Measurements from ENCODE around the gene CCDC88C.
"Not testable (repeated sequence)": the region's sequence is repeated elsewhere in the genome, so short reads cannot be mapped to it uniquely, and the experiment has no call there.

CCDC88C gene

DNA sequence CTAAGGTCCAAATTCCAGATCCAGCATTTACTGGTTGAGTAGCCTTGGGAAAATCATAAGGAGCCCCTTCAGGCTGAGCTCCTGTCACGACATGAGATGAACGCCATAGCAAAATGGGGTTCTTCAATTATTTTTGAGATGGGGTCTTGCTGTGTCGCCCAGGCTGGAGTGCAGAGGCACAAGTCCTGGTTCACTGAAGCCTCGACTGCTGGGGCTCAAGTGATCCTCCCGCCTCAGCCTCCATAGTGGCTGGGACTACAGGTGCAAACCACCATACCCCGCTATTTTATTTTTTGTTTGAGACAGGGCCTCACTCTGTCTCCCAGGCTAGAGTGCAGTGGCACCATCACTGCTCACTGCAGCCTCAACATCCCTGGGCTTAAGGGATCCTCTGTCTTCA is 147.4 kb downstream of the CCDC88C start:
- Histone ChIP-seq H3K27ac (ENCODE audit: low read depth, low read length) (no peak overlapping the region), H3K4me1 (ENCODE audit: control insufficient read depth, insufficient read depth, low read length, unreplicated experiment) (peaks cover 6% of the 10 kb centered on the region), H3K36me3 (ENCODE audit: insufficient read depth, low read length) (no peaks in the 10 kb centered on the region), H3K79me2 (ENCODE audit: control insufficient read depth, insufficient read depth, low read length, unreplicated experiment) (no peaks in the 10 kb centered on the region), H2AFZ (ENCODE audit: low read length, unreplicated experiment) (no peak overlapping the region), H3K4me3 (ENCODE audit: low read depth, low read length) (no peak overlapping the region), H3K27me3 (ENCODE audit: insufficient read depth, low read length) (no peaks in the 10 kb centered on the region)

DNA sequence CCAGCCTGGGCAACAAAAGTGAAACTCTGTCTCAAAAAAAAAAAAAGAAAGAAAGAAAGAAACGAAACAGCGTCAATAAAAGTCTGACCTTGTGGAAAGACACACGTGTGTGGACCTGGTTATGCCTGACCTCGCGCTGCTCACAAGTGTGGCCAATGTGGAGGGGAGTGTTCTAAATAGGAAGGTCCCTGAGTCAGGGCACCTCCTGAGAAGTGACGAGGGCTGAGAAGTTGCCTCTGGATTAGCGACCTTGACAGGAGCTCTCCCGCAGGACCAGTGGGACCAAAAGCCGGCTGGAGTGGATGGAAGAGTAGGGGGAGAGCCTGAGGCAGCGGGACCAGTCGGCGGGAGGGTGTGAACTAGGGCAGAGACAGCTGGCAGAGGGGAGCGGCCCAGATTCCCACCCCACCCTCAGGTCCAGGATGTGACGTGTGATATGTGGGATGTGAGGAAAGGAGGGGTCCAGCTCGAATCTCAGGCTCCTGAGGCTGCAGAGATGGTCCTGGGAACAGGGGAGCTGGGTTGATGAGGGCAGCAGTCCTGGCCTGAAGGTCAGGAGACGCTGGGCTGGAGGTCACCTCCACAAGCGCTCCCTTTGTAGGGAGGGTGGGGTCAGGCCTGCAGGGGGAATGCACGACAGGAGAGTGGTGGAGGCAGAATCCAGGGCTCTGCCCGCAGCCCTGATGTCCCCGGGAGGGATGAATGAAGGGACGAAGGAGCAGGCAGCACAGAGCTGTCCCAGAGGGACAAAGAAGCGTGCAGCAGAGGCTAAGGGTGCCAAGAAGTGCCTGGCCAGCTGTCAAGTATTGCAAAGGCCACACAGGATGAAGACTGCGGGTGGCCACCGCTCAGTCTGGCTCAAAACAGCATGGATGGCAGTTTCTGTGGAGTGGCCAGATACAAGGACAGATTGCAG is 148.3 kb downstream of the CCDC88C start:
- Histone ChIP-seq H3K79me2 (ENCODE audit: control insufficient read depth, insufficient read depth, low read length, unreplicated experiment) (no peaks in the 10 kb centered on the region), H3K36me3 (ENCODE audit: insufficient read depth, low read length) (no peaks in the 10 kb centered on the region), H3K4me1 (ENCODE audit: control insufficient read depth, insufficient read depth, low read length, unreplicated experiment) (peaks cover 6% of the 10 kb centered on the region), H3K27ac (ENCODE audit: low read depth, low read length) (no peak overlapping the region), H3K4me3 (ENCODE audit: low read depth, low read length) (no peak overlapping the region), H2AFZ (ENCODE audit: low read length, unreplicated experiment) (no peak overlapping the region), H3K27me3 (ENCODE audit: insufficient read depth, low read length) (no peaks in the 10 kb centered on the region)

DNA sequence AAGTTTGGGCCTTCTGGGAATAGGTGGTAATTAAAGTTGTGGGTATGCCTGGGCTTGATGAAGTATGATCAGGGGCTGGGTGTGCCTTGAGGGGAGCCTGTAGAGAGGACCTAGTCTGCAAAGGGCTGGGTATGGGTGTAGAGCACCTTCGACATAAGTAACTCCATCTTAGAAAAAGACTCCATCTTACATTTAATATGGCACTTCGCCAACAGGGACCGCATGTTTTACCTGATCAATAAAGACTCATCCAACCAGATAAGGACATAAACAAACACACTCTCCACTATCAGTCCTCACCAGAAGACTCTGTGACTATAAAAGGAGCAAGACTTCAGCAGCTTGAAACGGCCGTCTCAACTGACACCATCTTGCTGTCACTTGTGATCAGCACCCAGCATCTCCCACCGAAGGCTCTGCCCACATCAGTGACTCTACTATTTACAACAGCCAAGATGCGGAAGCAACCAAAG is 149.6 kb downstream of the CCDC88C start:
- Histone ChIP-seq H3K79me2 (ENCODE audit: control insufficient read depth, insufficient read depth, low read length, unreplicated experiment) (no peaks in the 10 kb centered on the region), H3K4me3 (ENCODE audit: low read depth, low read length) (no peak overlapping the region), H2AFZ (ENCODE audit: low read length, unreplicated experiment) (no peak overlapping the region), H3K27ac (ENCODE audit: low read depth, low read length) (no peak overlapping the region), H3K27me3 (ENCODE audit: insufficient read depth, low read length) (no peaks in the 10 kb centered on the region), H3K36me3 (ENCODE audit: insufficient read depth, low read length) (no peaks in the 10 kb centered on the region), H3K4me1 (ENCODE audit: control insufficient read depth, insufficient read depth, low read length, unreplicated experiment) (peaks cover 6% of the 10 kb centered on the region)

DNA sequence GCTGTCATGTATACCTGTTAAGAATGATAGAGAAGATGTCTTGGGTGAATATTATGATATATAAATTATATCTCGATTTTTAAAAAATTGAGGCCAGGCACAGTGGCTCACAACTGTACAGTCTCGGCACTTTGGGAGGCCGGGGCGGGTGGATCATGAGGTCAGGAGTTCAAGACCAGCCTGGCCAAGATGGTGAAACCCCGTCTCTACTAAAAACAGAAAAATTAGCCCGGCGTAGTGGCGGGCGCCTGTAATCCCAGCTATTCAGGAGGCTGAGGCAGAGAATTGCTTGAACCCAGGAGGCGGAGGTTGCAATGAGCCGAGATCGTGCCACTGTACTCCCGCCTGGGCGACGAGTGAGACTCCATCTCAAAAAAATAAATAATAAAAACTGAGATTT is 151.3 kb downstream of the CCDC88C start:
- not testable (repeated sequence) for H3K27ac ChIP-seq (ENCODE audit: low read depth, low read length); H3K4me3 ChIP-seq (ENCODE audit: low read depth, low read length); H2AFZ ChIP-seq (ENCODE audit: low read length, unreplicated experiment); H3K79me2 ChIP-seq (ENCODE audit: control insufficient read depth, insufficient read depth, low read length, unreplicated experiment); H3K4me1 ChIP-seq (ENCODE audit: control insufficient read depth, insufficient read depth, low read length, unreplicated experiment); H3K36me3 ChIP-seq (ENCODE audit: insufficient read depth, low read length); H3K27me3 ChIP-seq (ENCODE audit: insufficient read depth, low read length)

DNA sequence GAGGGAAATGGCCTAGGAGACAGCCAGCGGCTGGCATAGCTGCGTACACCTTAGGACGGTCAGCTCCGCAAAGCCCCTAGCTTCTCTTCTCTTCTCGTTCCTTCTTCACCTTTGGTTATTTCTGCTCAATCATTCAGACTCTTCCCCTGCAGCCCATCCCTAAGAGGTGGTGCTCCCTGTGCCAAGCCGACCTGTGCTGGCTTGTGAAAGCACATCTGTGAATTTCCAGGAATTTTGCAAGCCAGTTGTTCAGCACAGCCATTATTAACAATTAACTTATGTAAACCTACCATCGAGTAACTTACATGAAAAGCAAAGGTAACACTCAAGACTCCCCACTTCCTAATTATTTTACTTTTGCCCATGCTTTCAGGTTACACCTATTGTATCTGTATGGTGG is 152.2 kb downstream of the CCDC88C start:
- Histone ChIP-seq H3K36me3 (ENCODE audit: insufficient read depth, low read length) (no peaks in the 10 kb centered on the region), H3K27me3 (ENCODE audit: insufficient read depth, low read length) (no peaks in the 10 kb centered on the region), H3K27ac (ENCODE audit: low read depth, low read length) (no peak overlapping the region), H2AFZ (ENCODE audit: low read length, unreplicated experiment) (no peak overlapping the region), H3K4me3 (ENCODE audit: low read depth, low read length) (no peak overlapping the region), H3K4me1 (ENCODE audit: control insufficient read depth, insufficient read depth, low read length, unreplicated experiment) (peaks cover 6% of the 10 kb centered on the region), H3K79me2 (ENCODE audit: control insufficient read depth, insufficient read depth, low read length, unreplicated experiment) (no peaks in the 10 kb centered on the region)

DNA sequence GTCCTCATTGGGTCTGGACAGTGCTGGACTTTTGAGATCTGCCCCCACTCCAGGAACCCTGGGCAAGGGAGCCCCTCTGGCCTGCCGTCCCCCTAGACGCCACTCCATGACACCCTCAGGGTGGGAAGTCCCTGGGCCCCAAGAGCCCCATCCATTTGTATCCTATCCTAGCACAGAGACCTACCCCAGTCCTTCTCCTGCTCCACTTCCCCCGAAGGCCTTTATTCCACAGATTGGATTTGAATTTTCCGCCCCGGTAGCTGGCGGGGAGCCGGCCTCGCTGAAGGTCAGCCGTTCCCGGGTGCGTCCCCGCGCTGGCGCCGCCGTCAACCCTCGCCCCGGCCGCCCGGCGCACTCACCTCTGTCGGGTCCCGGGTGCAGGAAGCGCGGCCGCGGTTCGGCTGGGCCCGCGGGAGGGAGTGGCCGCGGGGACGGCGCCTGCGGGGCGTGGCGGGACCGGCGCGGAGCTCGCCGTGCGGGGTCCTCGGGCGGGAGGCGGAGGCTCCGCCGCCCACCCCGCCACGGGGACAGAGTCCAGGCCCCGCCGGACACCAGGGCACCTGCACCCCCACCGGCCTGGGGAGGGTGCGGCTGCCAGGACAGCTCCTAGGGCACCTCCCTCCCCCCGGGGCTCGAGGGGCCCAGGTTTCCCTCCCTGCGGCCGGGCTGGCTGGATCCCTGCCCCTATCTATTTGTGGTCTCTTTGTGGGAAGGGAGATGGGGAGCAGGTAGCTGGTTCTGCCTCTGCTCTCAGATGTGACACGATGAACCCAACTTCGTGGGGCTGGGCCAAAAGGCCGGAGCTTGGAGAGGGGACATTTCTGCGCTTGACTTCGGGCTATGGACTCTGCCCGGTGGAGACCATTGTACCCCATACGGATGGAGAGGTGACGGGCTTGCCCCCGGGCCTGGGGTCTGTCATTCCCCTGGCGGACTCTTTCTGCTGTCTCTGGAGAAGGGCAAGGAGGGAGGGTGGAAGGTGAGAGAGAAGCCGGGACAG is 153.2 kb downstream of the CCDC88C start:
- H3K79me2 ChIP-seq (ENCODE audit: control insufficient read depth, insufficient read depth, low read length, unreplicated experiment), result no peaks in the 10 kb centered on the region
- H2AFZ ChIP-seq (ENCODE audit: low read length, unreplicated experiment), result peak overlapping the region; percentile 85
- no peaks in the 10 kb centered on the region for H3K27me3 ChIP-seq (ENCODE audit: insufficient read depth, low read length)
- H3K36me3 ChIP-seq (ENCODE audit: insufficient read depth, low read length), result no peaks in the 10 kb centered on the region
- no peak overlapping the region for H3K27ac ChIP-seq (ENCODE audit: low read depth, low read length)
- peaks cover 1% of the 10 kb centered on the region for H3K4me1 ChIP-seq (ENCODE audit: control insufficient read depth, insufficient read depth, low read length, unreplicated experiment)
- peak overlapping the region; percentile 66 for H3K4me3 ChIP-seq (ENCODE audit: low read depth, low read length)

DNA sequence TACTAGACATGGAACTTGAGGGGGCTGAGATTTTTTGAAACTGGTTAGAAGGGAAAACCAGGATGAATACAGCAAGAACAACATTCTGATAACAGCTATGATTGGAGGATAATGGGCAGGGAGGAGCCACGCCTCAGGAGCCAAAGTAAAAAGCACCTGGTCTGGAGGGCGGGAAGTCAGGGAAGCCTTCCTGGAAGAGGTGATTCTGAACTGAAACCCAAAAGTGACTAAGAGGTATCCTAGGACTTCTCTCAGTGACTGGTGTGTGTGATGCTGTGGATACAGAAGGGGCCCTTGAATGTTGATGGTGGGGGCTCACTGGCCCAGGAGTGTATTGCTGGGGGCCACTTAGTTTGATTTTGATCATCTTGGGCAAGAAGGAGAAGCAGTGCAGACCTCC is 154.3 kb downstream of the CCDC88C start:
- H2AFZ ChIP-seq (ENCODE audit: low read length, unreplicated experiment), result no peak overlapping the region
- H3K79me2 ChIP-seq (ENCODE audit: control insufficient read depth, insufficient read depth, low read length, unreplicated experiment), result no peaks in the 10 kb centered on the region
- H3K4me1 ChIP-seq (ENCODE audit: control insufficient read depth, insufficient read depth, low read length, unreplicated experiment), result no peaks in the 10 kb centered on the region
- no peaks in the 10 kb centered on the region for H3K36me3 ChIP-seq (ENCODE audit: insufficient read depth, low read length)
- no peak overlapping the region for H3K4me3 ChIP-seq (ENCODE audit: low read depth, low read length)
- no peak overlapping the region for H3K27ac ChIP-seq (ENCODE audit: low read depth, low read length)
- no peaks in the 10 kb centered on the region for H3K27me3 ChIP-seq (ENCODE audit: insufficient read depth, low read length)

DNA sequence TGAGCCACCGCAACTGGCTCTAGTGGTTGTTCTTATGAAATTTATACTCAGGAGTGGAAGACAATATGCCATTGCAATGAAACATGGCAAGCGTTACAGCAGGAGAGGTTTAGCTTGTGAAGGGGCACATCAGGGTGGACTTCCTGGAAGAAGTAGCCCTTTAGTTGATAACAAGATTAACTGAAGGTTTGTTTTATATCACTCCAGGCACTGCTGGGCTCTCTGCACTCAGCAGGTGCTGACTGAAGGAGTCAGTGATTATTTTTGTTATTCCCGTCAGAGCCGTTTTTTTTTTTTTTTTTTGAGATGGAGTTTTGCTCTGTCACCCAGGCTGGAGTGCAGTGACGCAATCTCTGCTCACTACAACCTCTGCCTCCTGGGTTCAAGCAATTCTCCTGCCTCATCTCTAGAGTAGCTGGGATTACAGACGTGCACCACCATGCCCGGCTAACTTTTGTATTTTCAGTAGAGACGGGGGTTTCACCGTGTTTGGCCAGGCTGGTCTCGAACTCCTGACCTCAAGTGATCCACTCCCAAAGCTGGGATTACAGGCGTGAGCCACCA is 155.6 kb downstream of the CCDC88C start:
- no peak overlapping the region for H3K27ac ChIP-seq (ENCODE audit: low read depth, low read length)
- no peaks in the 10 kb centered on the region for H3K36me3 ChIP-seq (ENCODE audit: insufficient read depth, low read length)
- no peak overlapping the region for H2AFZ ChIP-seq (ENCODE audit: low read length, unreplicated experiment)
- H3K79me2 ChIP-seq (ENCODE audit: control insufficient read depth, insufficient read depth, low read length, unreplicated experiment), result no peaks in the 10 kb centered on the region
- H3K4me1 ChIP-seq (ENCODE audit: control insufficient read depth, insufficient read depth, low read length, unreplicated experiment), result peaks cover 4% of the 10 kb centered on the region
- H3K4me3 ChIP-seq (ENCODE audit: low read depth, low read length), result no peak overlapping the region
- H3K27me3 ChIP-seq (ENCODE audit: insufficient read depth, low read length), result no peaks in the 10 kb centered on the region

DNA sequence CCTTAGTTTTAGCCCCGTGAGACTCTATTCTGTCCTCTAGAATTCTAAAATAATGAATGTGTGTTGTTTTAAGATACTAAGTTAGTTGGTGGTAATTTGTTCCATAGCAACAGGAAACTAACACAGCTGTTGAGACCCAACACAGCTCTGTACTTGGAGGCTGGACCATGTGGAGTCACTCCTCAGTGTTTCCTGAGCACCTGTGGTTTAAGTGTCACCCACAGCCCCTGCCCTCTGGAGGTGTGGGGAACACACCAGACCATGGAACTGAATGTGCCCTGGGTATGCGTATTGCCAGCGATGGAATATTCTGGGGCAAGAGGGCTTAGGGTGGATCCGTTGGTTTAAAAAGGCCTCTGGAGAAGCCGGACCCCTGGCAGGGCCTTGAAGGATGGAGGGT is 156.5 kb downstream of the CCDC88C start:
- Histone ChIP-seq H3K4me3 (ENCODE audit: low read depth, low read length) (no peak overlapping the region), H3K27ac (ENCODE audit: low read depth, low read length) (no peak overlapping the region), H3K4me1 (ENCODE audit: control insufficient read depth, insufficient read depth, low read length, unreplicated experiment) (peaks cover 4% of the 10 kb centered on the region), H2AFZ (ENCODE audit: low read length, unreplicated experiment) (no peak overlapping the region), H3K27me3 (ENCODE audit: insufficient read depth, low read length) (no peaks in the 10 kb centered on the region), H3K79me2 (ENCODE audit: control insufficient read depth, insufficient read depth, low read length, unreplicated experiment) (no peaks in the 10 kb centered on the region), H3K36me3 (ENCODE audit: insufficient read depth, low read length) (no peaks in the 10 kb centered on the region)

DNA sequence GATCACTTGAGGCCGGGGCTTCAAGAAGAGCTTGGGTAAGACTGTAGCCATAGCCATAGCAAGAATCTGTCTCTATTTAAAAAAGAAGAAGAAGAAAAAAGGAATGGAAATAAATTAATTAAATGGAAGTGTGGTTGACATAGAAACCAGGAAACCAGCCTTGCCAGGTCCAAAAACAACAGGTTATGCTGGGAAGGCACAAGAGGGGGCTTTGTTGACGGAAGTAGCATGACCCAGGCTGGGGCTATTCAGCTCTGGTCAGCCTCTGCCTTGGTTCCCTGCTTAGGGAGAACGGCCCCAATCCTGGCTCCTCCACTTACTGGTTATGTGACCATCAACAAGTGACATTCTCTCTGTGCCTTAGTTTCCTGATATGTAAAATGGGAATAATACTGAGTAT is 158.7 kb downstream of the CCDC88C start:
- H3K27ac ChIP-seq (ENCODE audit: low read depth, low read length), result no peak overlapping the region
- H3K27me3 ChIP-seq (ENCODE audit: insufficient read depth, low read length), result no peaks in the 10 kb centered on the region
- H3K4me1 ChIP-seq (ENCODE audit: control insufficient read depth, insufficient read depth, low read length, unreplicated experiment), result peaks cover 4% of the 10 kb centered on the region
- H3K79me2 ChIP-seq (ENCODE audit: control insufficient read depth, insufficient read depth, low read length, unreplicated experiment), result no peaks in the 10 kb centered on the region
- no peaks in the 10 kb centered on the region for H3K36me3 ChIP-seq (ENCODE audit: insufficient read depth, low read length)
- no peak overlapping the region for H2AFZ ChIP-seq (ENCODE audit: low read length, unreplicated experiment)
- H3K4me3 ChIP-seq (ENCODE audit: low read depth, low read length), result no peak overlapping the region
